Stimulated activated CD8-positive, alpha-beta memory T cell treated with anti-CD3 and anti-CD28 coated beads, Interleukin-7, amount 100 ng/mL, for 24 hours (primary cell): Measurements from ENCODE around the gene RBMS1.

Experiments used
- DNase-seq: peaks from one replicate; pipeline ENCODE4 v3.0.0-alpha.2; 2020; ENCODE audit warnings: low read depth

RBMS1 gene

DNA sequence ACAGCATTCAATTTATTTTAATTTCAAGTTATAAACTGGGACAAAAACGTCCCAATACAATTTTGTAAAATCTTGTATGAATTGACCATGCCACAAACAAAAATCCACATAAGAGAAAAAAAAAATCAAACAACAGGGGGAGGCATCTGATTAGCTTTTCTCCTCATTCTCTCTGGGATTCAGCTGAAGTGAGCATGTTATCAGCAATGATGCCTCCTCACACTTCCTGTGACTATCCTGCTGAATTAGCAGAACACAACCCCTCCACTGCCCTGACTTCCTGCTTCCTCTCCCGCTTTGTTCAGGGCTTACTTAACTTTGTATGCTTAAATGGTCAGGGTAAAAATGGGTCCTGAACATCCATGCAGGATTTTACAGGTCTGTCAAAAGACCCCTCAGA lies 161.3 kb downstream of the RBMS1 start:
- DNase-seq: no peak

DNA sequence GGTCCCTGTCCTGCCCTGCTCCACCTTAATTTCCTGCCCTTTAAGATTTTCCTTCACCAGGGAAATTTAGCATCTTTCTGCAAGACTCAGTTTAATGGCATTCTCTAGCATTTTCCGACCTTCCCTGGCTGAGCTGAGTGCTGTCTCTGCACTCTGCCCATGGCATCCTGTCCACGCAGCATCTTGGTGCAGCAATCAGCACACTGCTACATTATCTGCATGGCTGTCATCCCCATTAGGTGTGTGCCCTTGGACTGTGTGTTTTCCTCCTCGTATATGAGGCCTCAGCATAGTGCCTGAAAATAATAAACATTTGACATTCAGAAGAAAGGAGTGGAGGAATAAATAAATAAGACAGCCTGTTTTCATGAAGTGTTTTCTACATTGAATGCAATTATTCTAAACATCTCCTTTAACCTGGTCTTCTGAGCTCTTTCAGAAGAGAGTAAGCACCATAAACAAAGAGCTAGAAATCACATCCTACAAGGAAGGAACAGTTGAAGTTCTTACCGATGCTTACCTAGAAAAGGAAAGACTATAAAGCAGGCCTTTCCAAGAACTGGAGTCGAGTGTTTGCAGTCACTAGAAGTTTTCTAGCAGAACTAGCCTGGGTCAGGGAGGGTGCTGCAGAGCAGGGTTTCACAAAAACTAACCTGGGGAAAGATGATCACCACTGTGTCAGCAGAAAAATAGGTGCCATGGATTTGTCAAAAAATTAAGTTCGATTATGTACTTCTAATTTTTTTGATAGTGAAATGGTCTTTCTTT lies 162.2 kb downstream of the RBMS1 start:
- DNase-seq: no peak

DNA sequence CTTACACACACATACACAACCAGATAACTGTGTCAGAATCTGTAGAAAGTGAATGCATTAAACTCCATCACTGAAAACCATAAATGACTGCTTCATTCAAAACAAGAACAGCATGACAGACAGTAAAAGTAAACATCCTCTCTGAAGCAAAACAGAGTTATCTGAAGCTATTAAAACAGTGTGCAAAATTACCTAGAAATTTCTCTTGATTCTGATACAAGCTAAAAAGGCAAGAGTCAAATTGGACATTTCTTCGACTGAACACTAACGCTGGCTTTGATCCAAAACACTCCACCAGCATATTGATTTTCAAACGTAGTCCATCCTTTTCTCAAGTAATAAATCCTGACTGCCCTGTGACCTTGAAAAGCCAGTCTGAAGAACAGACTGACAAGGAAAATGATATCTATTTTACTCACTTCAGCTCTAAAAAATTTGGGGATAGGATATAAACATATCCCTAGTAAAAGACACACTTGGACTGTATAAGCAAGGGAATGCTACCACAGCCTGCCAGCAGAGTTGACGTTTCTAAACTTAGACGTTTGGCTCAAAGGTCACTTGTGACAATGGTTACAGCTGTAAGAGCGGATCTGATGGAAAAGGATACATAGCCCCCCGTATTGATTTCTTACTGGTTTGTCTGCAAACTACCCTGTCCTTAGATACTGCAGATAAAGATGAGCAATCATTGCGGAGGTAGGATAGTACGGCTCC lies 164.6 kb downstream of the RBMS1 start:
- DNase-seq: no peak

DNA sequence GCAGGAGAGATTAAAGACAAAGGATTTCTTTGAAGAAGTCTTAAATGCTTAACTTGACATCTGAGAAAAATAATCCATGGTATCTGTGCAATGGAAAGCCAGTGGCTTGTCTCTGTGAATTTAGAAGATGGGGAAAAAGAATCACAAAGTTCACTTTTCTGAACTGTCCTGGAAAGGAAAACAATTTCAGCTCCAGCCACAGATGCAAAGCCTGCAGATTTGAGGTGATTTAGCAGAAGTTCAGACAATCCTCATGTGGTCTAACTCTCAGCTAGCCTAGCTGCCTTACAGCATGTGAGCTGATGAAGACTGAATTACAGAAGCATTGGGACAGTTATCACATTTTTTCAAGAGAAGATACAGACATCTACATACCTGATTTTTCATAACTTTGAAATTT lies 166.8 kb downstream of the RBMS1 start:
- DNase-seq: no peak

DNA sequence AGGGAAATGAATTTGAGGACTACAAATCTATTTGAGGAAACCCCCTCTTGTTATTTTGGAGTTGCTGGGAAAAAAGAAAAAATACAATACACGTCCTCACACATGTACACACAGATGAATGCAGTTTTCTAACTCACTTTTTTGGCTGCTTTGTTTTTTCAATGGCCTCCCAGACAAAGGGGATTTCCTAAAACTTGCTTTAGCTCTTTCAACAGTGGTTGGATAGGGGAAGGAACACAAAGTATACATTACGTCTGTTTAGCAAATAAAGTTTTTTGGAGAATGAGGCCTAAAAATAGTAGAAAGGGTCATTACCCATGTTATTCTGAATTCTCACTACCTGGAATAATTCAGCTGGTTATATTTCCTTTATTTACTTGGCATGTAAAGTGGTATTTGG lies 168.2 kb downstream of the RBMS1 start:
- no peak for DNase-seq

DNA sequence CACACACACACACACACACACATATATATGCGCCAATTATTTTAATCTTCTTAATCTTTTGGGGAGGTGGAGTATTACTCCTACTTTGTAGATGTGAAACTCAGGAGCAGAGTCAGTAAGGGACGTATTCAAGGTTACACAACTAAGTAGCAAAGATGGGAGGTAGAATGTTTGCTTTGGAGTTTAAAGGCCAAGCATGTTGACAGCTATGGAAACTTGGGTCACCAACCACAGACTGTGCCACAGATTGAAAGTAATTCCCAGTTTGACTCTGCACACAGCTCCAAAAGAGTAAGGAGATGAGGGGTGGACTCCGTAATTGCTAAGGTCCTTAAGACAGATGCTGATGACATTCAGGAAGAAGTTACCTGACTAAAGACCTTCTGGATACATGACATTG lies 168.7 kb downstream of the RBMS1 start:
- DNase-seq: no peak

DNA sequence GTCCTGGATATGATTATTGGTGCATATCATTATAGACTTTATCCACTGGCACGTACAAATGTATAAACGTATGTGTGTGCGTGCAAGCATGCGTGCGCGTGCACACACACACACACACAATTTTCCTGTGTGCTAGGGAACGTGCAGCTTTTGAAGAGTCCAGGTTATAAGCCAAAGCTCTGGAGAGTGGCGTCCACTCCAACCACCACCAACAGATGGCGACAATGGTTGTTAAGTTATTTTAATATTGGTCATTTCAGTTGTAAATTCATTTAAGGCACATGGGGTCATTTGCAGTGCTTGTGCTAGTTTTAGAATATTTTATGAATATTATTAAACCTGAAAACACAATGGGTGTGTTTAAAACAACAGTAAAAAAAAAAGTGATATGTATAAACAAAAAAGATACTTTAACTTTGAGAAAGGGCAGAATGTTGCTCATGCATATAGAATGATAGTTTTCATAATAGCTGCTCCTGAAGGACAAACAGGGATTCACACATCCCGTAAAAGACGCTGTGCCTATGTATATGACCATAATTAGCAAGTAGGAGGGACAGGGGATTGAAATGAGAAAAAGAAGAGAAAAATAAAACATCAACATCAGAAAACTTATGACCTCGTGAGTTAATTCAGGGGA lies 169.3 kb downstream of the RBMS1 start:
- DNase-seq: peak; percentile 23

DNA sequence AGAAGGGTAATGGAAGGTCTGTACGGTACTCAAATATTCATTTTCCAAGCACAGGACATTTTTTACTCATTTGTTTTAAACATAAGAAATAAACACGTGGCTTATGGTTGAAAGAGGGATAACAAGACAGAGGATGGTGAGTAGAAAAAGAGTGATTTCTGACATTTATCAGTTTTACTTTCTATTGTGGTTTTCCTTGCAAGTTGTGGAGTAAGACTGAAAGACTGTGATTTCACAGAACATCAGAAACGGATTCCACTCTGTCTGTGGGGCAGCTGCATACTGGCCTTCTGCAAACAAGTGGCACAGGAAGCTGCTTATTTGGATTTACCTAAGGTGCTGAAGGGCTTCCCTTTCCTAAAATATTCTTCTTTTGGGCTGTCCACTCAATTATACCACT lies 171.3 kb downstream of the RBMS1 start:
- no peak for DNase-seq

DNA sequence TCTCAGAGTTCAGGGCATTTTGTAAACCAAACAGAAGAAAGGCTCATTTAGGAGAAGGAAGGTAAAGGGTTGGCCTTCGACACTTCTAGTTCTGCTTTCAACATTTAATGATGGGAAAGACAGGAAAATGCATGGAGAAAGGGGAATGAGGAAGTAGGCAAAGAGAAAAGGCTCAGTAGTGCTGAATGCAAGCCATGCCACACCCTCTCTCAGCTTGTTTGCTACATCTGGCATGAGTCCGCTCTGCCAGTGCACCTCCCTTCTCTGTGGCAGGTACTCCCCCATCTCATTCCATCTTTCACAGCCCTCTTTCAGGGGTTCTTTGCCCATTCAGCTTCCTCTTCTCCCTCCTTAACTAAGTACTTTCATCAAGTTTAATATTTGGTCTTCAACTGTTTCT lies 172.6 kb downstream of the RBMS1 start:
- no peak for DNase-seq

DNA sequence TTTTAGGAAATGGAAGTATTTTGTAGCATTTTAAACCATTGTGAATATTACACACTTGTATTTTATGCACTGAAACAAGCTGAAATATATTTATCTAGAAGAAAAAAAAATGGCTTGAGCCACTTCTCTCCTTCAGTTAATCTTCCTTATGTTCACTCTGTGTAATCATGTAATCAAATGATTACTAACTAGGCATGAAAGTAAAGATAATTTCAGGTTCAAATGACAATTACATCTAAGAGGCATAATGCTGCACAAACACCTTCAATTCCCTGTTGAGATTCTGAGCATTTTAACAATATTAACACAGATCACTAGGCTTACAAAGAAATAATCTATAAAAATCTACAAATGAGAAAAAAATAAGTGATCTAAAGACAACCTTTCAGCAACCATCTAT lies 173.9 kb downstream of the RBMS1 start:
- DNase-seq: no peak

DNA sequence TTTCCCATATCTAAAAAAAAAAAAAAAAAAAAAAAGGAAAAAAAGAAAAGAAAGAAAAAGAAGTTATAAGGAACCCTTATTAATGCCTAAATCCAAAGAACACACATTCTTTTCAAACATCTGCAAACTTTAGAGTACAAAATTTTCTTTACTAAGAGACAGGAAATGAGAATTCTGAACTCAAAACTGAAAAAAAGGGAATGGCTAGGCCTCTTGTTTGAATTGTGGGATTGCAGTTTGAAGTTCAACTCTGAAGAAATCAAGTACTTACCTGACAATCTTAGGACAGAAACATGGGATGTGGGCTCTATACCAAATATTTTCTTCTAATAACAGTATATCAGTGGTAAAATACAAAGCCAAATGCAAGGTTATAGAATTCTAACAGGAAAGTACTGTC lies 175.4 kb downstream of the RBMS1 start:
- no peak for DNase-seq

DNA sequence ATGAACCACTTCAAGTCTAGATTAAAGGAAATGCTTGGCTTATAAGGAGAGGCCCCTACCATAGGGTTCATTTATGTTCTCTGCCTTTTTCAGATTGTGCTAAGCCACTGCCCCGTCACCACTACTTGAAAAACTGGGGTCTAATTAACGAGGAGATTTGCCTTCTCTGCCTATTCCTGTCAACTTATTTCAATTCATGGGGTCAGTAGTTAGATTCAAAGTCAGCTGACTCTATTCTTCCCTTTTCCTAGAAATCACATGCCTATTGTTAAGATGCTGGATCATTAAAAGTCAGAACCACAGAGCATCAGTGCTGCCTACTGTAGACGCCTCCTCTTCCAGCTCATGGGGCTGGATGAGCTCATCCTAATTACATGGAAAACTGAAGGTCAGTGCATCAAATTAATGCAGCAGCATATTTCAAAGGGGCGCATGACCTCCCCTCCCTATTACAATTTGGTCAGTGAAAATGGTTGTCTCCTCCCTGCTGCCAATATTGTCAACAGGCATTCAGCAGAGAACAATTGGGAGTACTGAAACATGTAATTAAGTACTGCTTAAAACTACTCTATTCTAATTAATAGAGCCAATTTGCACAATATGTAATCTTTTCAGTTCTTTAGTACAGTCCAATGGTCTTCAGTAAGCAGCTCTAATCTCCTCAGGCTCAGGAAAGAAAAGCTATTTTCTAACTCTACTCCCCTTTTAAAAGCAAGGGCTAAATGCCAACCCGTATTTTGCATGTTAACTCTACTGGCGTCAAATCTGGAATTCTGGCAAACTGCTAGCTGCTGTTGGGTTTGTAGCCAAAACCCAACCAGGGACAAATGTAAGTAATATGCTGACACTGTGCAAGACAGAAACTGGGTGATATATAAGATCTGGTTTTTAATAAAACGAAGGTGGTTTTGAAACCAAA lies 176.2 kb downstream of the RBMS1 start:
- DNase-seq: no peak

DNA sequence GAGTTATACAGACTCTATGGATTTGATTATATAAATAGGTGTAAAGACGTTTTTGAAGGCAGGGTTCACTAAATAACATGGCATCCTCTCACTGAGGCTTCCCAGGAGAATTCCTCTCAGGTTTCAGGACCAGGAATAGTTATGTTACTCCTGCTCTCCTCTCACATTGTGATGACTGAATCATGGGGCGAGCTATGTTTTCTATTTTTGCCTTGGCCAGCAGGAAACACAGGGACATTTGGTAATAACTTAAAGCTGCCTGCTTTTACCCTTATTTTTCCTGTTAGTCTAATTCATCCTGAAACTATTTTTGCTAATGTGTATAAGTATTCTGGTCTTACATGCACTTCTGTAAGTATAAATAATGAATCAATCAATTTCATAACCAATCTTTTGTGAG lies 178.3 kb downstream of the RBMS1 start:
- DNase-seq: no peak

DNA sequence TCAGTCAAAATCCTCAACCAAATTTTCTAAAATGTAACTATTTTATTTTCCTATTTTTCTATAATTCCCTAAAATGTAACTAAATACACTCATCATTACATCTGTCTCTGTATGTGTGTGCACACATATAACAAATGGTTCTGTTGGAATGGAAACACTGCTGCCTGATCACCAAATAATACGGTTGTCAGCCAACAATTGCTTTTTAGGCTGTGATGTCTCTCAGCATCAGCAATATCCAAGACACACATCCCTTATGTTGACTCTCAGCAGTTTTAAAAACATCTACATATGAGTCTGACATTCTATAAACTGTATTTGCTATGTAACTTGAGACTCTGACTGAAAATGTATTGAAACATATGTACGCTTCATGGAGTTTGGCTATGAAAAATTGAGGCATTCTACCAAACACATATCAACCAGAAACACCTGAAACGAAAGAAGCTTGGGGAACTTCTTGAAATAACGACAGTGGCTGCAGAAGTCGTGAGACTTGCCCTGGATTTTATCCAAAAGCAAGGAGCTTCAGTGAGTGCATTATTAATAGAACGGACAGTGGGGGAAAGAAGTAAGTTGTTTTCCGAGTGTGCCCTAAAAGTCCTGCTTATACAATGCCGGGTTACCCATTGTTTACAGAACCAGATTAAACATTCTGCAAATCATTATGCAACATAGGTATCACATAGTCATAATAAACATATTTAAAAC lies 183.3 kb downstream of the RBMS1 start:
- DNase-seq: no peak

DNA sequence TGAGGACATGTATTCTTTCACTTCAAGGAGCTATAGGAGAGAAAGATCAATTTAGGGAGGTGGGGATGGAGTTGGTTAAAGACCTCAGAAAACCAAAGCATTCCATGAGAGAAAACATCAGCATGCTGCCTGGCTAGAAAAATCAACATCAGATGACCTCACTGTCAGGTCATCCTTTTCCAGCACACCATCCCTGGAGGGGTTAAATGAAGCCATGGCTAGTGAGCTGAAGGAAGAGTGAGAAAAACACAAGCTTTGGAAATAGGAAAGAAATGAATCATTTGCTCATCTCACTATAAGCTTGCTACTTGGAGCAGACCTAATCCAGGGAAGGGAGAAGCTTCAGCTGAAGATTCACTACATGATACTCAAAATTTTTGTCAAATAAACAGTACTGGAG lies 184.0 kb downstream of the RBMS1 start:
- DNase-seq: no peak

DNA sequence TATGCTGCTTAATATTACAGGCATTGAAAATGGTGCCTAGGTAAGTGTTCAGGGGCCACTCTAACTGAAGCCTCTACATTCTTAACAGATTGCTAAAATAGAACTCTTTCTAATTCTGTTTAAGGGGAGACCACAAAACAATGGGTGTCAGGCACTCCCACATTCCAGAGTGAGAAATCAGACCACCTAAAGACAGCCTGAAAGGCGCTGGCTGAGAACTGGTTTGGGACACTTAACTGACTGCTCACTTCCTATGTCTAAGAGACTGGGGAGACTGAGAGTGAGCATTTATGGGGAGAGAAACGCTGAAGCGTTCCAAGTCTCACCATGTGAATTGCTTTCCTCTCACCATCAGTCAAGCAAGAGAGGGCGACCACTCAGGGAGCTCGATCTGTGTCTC lies 184.7 kb downstream of the RBMS1 start:
- no peak for DNase-seq

DNA sequence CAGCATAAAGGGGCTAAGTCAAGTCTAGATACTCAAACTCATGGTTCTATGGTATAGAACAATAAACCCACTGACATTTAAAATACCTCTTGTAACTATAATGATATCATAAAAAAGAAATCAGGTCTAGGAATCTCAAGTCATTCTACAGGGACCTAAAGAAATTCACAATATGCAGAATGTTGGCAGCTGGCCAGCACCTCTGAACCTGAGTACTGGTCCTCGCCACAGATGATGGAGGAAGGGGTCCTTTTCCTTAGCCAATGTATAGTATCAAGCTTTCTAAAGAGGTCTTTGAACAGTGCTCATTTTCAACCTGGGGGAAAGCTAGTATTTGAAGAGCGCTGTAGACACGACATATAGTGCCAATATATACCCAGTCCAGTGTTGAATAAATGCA lies 185.1 kb downstream of the RBMS1 start:
- no peak for DNase-seq

DNA sequence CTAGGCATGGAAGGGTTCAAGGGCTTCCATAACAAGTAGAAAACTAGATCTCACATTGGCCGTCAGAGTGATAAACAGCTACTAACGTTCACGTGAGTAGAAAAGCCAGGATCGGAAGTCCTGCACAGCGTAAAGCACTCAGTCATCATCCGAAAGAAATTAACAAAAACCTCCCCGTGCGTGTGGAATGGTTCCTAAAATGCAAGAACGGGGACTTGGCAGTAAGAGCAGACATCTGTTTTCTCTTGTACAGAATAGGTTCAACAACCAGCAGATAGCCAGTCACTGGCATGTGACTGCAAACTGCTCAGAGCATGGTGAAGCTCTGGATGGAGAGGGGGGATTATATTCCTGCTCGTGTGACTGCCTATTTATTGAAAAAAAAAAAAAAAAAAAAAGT lies 186.6 kb downstream of the RBMS1 start:
- no peak for DNase-seq

DNA sequence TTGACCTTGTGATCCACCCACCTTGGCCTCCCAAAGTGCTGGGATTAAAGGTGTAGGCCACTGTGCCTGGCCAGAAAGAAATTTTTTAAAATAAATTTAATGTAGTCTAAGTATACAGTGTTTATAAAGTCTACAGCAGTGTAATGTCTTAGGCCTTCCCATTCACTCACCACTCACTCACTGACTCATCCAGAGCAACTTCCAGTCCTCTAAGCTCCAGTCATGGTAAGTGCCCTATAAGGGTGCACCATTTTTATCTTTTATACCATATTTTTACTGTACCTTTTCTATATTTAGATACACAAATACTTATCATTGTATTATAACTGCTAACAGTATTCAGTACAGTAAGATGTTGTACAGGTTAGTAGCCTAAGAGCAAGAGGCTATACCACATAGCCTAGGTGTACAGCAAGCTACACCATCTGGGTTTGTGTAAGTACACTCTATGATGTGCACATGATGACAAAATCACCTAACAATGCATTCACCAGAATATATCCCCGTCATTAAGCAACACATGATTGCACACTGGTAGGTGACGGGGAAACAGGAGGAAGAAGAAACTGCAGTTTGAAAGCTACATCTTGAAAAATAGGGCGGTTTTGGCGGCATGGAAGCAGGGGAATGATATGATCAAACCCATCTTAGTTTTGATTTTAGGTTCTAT lies 188.4 kb downstream of the RBMS1 start:
- DNase-seq: no peak

DNA sequence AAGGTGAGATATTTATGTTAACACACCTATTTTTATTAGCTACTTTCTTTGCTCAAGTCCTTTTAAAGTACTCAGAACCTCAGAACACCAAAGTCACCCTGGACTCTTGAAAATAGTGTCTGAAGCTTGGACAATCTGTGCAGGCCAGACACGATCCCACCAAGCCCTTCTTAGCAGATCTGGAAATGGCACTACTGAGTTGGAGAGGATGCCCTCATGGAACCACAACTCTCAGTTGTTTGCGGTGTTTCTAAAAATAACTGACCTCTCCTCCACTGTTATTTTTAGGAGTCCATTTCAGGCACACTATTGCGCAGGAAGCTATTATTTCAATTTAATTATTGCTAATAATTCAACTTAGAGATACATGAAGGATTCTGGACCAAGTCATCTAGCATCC lies 190.1 kb downstream of the RBMS1 start:
- no peak for DNase-seq

DNA sequence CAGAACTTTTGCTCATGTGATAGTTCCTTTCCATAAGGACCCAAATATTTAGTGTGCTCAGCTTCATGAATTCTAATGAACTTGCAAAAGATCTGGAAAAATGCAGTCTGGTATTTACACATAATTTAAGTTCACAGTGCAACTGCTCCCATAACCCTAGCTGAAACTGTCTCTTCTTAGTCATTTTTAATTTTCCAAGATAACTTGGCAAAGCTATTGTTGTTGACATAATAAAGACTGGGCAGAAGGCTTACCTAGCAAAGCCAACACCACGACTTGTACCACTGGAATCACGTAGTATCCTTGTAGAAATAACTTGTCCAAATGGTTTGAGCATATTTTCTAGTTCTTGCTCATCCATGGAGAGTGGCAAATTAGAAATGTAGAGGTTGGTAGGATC lies 190.5 kb downstream of the RBMS1 start:
- DNase-seq: no peak
